Measurements from ENCODE around the gene FZR1. TPM values are rescaled to one million over a fixed set of nuclear protein-coding genes. Genes with fewer than 3 reads are reported as not detected.
"Not testable (repeated sequence)": the region's sequence is repeated elsewhere in the genome, so short reads cannot be mapped to it uniquely, and the experiment has no call there.

FZR1 gene
- polyA plus RNA-seq, 1 donor from 2014 or later = 19.2 TPM

DNA sequence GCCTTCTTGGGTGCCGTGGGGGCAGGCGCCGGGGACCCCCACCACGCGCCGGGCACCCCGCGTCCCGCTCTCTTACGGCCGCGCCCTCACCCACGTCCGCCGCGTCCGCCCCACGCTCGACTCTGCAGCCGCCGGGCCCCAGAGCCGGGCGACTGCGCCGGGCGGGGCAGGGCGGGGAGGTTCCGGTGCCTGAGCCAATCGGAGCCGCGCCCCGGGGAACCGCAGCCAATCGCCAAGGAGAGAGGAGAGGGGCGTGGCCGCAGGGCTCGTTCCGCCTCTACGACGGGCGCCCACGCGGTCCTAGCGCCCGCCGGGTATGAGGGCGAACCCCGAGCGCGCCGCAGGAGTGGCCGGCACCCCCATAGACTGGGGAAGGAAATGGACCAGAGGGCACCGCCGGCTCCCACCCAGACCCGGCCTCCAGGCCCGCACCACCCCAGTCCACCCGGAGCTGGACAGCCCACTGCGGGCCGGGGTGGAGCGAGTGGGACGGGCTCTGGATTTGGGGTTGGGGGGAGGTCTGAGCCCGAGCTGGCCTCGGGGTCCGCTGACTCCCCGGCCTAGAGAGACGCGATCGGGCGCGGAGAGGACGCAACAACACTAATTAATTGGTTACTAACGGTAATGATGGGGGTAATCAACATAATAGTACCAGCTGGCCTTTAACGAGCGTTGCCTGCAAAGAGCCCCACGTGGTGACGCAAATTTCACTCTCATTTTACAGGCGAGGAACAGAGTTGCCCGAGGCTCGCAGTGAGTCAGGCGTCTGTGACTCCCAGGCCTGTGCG, 51.5 kb downstream of the FZR1 start, which contains the start of gene MFSD12:
MFSD12 (minus strand) TSS at position 126 of the 788 bp plus-strand sequence. CDS start 183 bp downstream, outside the sequence.
- peak within 1 kb of the TSS; percentile 86 to 98 (median 93) for H3K4me3 Mint-ChIP-seq
- H3K27me3 Mint-ChIP-seq = no peaks in the 10 kb centered on the region
- H3K9me3 Mint-ChIP-seq = no peaks in the 10 kb centered on the region
- H3K4me1 Mint-ChIP-seq = peaks cover 26 to 35% (median 32%) of the 10 kb centered on the region in 3 donors
- H3K27ac Mint-ChIP-seq = peak within 1 kb of the TSS; percentile 89 to 94 (median 91)
- H3K36me3 Mint-ChIP-seq = no peaks in the 10 kb centered on the region

DNA sequence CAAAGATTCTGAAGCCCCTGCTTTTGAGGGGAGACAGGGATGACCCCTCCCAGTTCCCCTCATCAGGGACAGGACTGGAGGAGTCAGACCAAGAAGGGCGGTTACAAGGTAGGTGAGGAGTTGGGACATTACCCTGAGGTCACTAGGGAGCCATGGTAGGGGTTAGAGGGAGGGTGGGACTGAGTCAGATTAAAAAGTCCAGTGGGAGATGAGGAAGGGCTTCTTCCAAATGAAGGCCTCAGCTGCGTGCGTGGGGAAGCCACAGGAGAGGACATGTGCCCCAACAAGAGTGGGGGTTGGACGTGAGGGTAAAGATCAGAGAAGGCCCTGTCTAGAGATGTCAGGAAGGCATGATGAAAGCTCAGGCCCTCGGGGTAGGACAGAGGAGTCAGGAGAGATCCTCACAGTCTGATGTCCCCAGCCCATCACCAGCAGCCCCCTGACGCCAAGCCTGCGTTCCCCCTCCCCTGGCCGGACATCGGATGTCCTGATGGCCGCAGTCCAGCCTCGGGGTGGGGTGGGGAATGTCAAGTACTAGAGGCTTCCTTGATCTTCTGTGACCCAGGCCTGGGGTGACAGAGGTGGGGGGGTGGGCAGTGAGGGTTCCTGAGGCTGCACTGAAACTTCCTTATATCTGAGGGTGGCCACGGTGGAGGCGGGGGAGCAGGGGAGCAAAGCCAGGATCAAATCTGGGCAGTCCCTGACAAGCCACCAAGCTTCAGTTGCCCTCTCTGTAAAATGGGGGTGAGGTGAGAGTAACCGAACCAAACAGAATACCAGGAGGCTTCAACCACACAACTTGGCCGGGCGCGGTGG, 57.8 kb downstream of the FZR1 start:
- peak overlapping the region in 1 of 3 donors; percentile 62 for H3K27ac Mint-ChIP-seq
- H3K9me3 Mint-ChIP-seq = no peaks in the 10 kb centered on the region
- no peaks in the 10 kb centered on the region for H3K36me3 Mint-ChIP-seq
- H3K4me1 Mint-ChIP-seq = peaks cover 0 to 1% (median 0%) of the 10 kb centered on the region in 3 donors
- no peaks in the 10 kb centered on the region for H3K27me3 Mint-ChIP-seq
- H3K4me3 Mint-ChIP-seq = no peak overlapping the region

GRCh38 chr19:3565139-3565538, 59.0 kb downstream of the FZR1 start:
- Mint-ChIP-seq H3K9me3 (no peaks in the 10 kb centered on the region), H3K4me3 (peak overlapping the region in 1 of 4 donors; percentile 38), H3K27ac (no peak overlapping the region), H3K4me1 (peaks cover 0 to 1% (median 0%) of the 10 kb centered on the region in 3 donors), H3K36me3 (no peaks in the 10 kb centered on the region), H3K27me3 (no peaks in the 10 kb centered on the region)

GRCh38 chr19:3570042-3570441, 63.9 kb downstream of the FZR1 start:
- H3K9me3 Mint-ChIP-seq, H3K4me3 Mint-ChIP-seq, H3K27me3 Mint-ChIP-seq, H3K27ac Mint-ChIP-seq, H3K36me3 Mint-ChIP-seq, H3K4me1 Mint-ChIP-seq: not testable (repeated sequence)

DNA sequence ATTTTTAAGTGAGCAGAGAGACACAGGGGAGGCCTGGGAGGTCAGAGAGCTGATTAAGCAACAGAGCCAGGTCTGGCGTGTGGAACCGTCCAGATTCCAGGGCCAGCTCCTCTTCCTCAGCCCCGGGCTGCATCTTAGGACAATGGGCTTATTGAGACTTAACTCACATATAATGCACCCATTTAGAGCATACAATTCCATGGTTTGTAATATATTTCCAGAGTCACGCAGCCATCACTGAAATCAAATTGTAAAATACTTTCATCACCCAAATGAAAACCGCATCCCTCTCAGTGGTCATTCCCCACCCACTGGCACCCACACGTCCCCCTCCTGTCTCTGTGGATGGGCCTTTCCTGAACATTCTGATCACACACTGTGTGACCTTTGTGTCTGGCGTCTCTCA, 64.5 kb downstream of the FZR1 start:
- Mint-ChIP-seq H3K9me3 (no peaks in the 10 kb centered on the region), H3K27ac (peak overlapping the region in 1 of 3 donors; percentile 62), H3K27me3 (no peaks in the 10 kb centered on the region), H3K4me3 (no peak overlapping the region), H3K4me1 (peaks cover 5 to 10% (median 8%) of the 10 kb centered on the region in 3 donors), H3K36me3 (peaks cover 6% of the 10 kb centered on the region)

DNA sequence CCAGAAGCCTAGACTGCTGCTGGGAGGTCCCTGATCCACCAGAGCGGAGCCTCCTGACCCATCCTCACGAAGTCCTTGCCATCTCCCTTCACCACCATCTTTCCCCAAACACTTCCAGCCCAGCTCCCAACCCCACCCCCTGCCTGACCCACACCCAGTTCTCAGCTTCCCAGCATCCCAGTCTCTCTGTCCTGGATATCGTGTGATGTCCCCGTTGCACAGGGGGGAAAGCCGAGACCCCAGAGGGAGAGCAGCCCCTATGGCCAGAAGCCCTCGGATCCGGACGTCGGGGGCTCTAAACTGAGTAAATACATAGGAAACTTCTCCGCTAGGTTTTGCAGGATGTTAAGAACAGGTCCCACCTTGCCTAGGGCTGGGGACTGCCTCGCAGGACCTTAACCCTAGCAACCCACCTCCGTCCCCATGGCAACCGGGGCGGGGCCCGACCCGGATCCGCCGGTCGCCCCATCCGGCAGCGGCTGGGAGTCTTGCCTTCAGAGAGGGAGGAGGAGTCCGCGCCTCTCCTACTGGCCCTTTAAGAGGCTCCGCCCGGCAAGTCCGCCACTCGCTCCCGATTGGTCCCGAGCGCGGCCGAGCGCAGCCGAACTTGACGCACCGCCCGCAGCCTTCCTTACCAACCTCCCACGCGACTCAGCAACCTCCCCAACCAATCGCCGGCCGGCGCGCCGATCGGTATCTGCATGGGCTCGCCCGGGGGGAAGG, 66.2 kb downstream of the FZR1 start:
- Mint-ChIP-seq H3K9me3 (no peaks in the 10 kb centered on the region), H3K27ac (peak overlapping the region; percentile 19 to 92 (median 25)), H3K36me3 (peaks cover 6% of the 10 kb centered on the region), H3K4me1 (peaks cover 5 to 10% (median 8%) of the 10 kb centered on the region in 3 donors), H3K27me3 (no peaks in the 10 kb centered on the region), H3K4me3 (peak overlapping the region; percentile 67 to 92 (median 87))

DNA sequence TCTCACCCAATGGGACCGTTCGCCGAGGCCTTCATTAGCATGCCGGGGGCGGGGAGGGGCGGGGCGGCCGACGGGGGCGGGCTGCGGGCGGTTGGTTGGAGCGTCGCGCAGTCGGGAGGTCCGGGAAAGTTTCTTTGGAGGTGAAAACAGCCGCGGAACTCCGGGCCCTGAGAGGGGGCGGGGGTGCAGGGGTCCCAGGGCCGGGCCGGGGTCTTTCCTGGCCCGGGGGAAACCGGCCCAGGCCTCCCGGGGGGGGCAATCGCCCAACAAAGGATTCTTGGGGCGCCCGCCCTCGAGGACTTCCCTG, 66.7 kb downstream of the FZR1 start, which contains the start of gene HMG20B:
HMG20B (plus strand) TSS at position 90 of the 307 bp plus-strand sequence. CDS start 366 bp downstream, outside the sequence.
- H3K36me3 Mint-ChIP-seq = peaks cover 6% of the 10 kb centered on the region

DNA sequence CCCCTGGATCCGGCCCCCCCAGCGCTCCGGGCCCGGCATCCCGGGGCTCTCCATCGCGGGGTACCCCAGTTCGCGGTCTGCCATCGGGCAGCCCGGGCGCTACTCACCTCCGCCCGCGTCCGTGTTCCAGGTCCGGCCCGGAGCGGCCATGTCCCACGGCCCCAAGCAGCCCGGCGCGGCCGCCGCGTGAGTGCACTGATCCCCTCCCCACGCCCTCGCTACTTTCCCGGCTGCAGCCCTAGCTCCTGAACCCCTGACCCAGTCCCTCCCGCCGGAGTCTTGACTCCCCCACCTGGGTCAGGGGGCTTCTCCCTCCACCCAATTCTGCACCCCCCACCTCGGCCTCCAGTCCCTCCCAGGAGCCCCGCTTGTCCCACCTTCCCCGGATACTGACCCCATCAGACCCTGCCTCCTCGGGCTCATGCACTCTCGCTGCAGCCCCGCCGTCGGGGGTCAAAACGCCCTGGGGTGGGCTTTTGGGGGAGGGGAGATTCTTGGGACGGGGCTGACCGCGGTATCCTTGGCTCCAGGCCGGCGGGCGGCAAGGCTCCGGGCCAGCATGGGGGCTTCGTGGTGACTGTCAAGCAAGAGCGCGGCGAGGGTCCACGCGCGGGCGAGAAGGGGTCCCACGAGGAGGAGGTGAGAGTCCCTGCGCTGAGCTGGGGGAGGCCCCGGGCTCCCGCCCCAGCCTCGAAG, 67.2 kb downstream of the FZR1 start:
- H3K27me3 Mint-ChIP-seq = no peaks in the 10 kb centered on the region
- peak overlapping the region; percentile 84 to 91 (median 87) for H3K4me3 Mint-ChIP-seq
- H3K4me1 Mint-ChIP-seq = peaks cover 5 to 11% (median 8%) of the 10 kb centered on the region in 3 donors
- H3K9me3 Mint-ChIP-seq = no peaks in the 10 kb centered on the region
- peaks cover 6% of the 10 kb centered on the region for H3K36me3 Mint-ChIP-seq
- peak overlapping the region in 2 of 3 donors; percentile 35 to 78 for H3K27ac Mint-ChIP-seq

More for the DNA sequence above, 66.7 kb downstream of the FZR1 start, which contains the start of gene HMG20B:
- H3K27ac Mint-ChIP-seq = peak within 1 kb of the TSS; percentile 35 to 92 (median 78)
- H3K27me3 Mint-ChIP-seq = no peaks in the 10 kb centered on the region
- peaks cover 5 to 10% (median 8%) of the 10 kb centered on the region in 3 donors for H3K4me1 Mint-ChIP-seq
- H3K4me3 Mint-ChIP-seq = peak within 1 kb of the TSS; percentile 84 to 92 (median 88)
- H3K9me3 Mint-ChIP-seq = no peaks in the 10 kb centered on the region

DNA sequence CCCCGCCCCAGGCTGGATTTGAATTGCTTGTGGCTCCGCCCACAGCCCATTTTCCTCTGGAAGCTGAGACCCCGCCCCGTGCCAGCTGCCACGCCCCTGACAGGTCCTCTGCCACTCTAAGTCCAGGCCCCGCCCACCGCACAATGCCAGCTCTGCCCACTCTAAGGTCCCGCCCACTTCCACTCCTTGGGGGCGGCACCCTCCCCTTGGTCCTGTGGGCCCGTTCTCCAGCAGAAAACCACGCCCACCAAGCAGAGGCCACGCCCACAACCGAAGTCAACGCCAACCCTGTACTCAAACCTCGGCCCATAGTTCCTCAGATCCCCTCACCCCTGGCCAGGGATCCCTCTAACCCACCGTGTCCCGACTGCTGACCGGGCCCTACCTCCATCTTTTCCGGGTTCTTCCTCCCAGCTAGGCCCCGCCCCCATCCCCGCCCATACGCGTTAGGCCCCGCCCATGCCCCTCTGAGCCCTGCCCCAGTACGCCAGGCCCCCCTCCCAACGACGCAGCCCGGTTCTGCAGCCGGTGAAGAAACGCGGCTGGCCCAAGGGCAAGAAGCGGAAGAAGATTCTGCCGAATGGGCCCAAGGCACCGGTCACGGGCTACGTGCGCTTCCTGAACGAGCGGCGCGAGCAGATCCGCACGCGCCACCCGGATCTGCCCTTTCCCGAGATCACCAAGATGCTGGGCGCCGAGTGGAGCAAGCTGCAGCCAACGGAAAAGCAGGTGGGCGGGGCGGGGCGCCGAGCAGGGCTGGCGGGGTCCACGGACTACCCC, 67.9 kb downstream of the FZR1 start:
- peak overlapping the region; percentile 84 to 91 (median 87) for H3K4me3 Mint-ChIP-seq
- no peaks in the 10 kb centered on the region for H3K27me3 Mint-ChIP-seq
- peaks cover 6% of the 10 kb centered on the region for H3K36me3 Mint-ChIP-seq
- H3K4me1 Mint-ChIP-seq = peaks cover 5 to 11% (median 8%) of the 10 kb centered on the region in 3 donors
- H3K27ac Mint-ChIP-seq = peak overlapping the region in 2 of 3 donors; percentile 35 to 78
- H3K9me3 Mint-ChIP-seq = no peaks in the 10 kb centered on the region

DNA sequence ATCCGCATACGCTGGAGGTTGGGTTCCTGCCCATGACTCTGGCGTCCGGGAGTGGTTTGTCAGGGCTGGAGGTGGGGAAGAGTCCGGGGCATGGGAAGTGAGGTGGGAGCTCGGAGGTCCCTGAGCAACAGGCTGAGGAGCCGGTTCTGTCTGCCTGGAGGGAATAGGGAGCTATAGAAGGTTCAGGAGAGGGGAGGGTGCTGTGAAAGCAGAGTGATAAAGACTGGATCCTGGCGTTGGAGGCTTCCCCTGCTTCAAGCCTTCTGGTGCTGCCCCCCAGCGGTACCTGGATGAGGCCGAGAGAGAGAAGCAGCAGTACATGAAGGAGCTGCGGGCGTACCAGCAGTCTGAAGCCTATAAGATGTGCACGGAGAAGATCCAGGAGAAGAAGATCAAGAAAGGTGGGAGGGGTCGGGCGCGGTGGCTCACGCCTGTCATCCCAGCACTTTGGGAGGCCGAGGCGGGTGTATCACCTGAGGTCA, 69.2 kb downstream of the FZR1 start:
- peaks cover 5 to 11% (median 8%) of the 10 kb centered on the region in 3 donors for H3K4me1 Mint-ChIP-seq
- H3K27ac Mint-ChIP-seq = peak overlapping the region in 1 of 3 donors; percentile 67
- no peaks in the 10 kb centered on the region for H3K27me3 Mint-ChIP-seq
- H3K4me3 Mint-ChIP-seq = peak overlapping the region in 3 of 4 donors; percentile 49 to 88 (median 87)
- no peaks in the 10 kb centered on the region for H3K9me3 Mint-ChIP-seq
- peaks cover 6% of the 10 kb centered on the region for H3K36me3 Mint-ChIP-seq

DNA sequence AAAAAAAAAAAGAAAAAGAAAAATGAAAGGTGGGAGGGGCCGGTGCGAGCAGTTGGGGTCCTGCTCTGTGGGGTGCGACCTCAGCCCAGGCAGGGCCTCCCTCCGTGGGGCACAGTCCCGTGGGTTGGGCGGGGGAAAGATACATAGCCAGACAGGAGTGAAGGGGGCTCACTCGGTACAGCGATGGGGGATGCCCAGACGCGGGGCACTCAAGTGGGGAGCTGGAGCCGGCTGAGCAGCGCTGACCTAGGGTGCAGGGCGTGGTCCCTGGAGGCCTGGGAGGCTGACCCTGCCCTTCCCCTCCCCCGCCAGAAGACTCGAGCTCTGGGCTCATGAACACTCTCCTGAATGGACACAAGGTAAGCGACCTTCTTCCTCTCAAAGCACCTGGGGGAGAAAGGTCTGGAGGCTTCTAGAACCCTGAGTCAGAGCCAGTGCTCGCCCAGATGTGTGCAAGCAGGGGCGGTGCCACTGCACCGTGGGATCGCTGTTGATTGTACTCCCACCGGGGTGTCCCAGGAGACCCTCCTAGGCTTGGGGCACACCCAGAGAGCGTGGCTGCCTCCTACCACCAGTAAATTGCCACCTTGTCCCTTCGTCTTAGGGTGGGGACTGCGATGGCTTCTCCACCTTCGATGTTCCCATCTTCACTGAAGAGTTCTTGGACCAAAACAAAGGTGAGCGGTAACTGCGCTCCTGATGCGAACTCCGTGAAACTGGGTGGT, 70.0 kb downstream of the FZR1 start:
- Mint-ChIP-seq H3K36me3 (peaks cover 7% of the 10 kb centered on the region), H3K9me3 (no peaks in the 10 kb centered on the region), H3K27me3 (no peaks in the 10 kb centered on the region), H3K27ac (no peak overlapping the region), H3K4me1 (peaks cover 5 to 11% (median 8%) of the 10 kb centered on the region in 3 donors), H3K4me3 (peak overlapping the region in 3 of 4 donors; percentile 38 to 84 (median 65))

DNA sequence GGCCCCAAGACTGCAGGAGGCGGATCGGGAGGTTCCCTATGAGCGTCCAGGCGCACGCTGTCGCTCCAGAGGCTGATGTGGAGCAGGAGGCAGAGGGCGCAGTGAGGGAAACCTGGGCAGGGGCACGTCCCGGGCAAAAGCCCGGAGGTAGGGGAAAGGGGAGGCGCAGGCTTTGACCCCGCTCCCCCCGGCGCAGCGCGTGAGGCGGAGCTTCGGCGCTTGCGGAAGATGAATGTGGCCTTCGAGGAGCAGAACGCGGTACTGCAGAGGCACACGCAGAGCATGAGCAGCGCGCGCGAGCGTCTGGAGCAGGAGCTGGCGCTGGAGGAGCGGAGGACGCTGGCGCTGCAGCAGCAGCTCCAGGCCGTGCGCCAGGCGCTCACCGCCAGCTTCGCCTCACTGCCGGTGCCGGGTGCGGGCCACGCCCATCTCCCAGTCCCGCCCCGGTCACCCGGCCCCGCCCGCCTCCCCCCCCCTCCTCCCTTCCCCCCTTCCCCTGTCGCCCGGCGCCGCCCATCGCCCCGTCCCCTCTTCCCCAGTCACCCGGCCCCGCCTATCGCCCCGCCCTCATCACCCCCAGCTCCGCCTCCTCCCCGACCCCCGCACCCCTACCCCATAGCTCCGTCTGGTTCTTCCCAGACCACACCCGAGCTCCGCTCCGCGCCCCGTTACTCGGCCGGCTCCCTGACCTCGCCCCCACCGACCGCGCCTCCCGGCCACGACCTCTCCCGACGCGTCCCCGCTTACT, 70.8 kb downstream of the FZR1 start:
- Mint-ChIP-seq H3K36me3 (peaks cover 7% of the 10 kb centered on the region), H3K4me1 (peaks cover 4 to 7% (median 5%) of the 10 kb centered on the region in 3 donors), H3K27ac (no peak overlapping the region), H3K27me3 (no peaks in the 10 kb centered on the region), H3K9me3 (no peaks in the 10 kb centered on the region), H3K4me3 (peak overlapping the region in 3 of 4 donors; percentile 38 to 84 (median 65))

All from IgD-negative memory B cell (primary cell).